ENCODE data around the gene TAF8. TPM values are rescaled to one million over a fixed set of nuclear protein-coding genes. Genes with fewer than 3 reads are reported as not detected.

Gene TAF8
- total and polyA plus RNA-seq, 10 of the 15 experiments (the other 5 are each of a cell fraction or from before 2014, with no cell fraction given), result 11.7 to 30.9 (median 19.9) TPM

DNA sequence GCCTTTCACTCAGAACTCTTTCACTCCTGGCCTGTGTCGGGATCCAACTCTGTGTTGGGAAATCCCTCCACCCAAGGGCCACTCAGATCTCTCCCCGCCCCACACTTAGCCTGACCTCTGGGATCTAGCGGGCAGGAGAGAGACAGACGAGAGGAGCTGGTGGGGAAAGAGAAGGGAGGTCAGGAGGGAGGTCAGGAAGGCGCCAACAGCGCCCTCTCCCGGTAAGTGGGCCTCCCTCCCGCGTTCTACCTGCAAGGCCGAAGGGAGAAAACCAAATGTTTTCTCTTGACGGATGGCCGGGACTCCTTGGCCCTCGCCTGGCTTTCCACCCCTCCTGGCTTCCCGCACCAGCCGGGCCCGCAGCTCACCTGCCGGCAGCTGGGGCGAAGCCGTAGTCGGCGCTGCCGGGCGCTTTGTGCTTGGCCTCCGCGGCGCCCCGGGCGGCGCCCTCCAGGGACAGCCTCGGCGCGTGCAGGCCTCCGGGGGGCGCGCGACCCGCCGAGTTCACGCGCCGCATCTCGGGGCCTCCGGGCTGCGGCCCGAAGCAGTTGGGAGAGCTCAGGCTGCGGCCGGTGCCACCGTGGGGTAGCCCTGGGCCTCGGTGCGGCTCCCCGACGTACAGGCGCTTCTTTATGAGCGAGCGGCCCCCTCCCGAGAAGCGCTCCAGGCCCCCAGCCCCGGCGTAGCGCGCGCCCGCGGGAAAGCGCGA is 53.9 kb downstream of the TAF8 start (continued):
- TF ChIP-seq, protein P1, sequence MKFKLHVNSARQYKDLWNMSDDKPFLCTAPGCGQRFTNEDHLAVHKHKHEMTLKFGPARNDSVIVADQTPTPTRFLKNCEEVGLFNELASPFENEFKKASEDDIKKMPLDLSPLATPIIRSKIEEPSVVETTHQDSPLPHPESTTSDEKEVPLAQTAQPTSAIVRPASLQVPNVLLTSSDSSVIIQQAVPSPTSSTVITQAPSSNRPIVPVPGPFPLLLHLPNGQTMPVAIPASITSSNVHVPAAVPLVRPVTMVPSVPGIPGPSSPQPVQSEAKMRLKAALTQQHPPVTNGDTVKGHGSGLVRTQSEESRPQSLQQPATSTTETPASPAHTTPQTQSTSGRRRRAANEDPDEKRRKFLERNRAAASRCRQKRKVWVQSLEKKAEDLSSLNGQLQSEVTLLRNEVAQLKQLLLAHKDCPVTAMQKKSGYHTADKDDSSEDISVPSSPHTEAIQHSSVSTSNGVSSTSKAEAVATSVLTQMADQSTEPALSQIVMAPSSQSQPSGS (IDR thresholded peaks at IDR 0.05; ENCODE audit: low read length), result no peak
- no peak for TF ChIP-seq ZZZ3 (IDR thresholded peaks at IDR 0.05; ENCODE audit: control insufficient read depth, insufficient read length, low read depth)
- peak; percentile 52; the same call in 1 of the 2 replicates for TF ChIP-seq YY1 (IDR thresholded peaks at IDR 0.05; ENCODE audit: low read depth, low read length)
- peak; percentile 72 for TF ChIP-seq IKZF1 (conservative IDR thresholded peaks at IDR 0.05)
- TF ChIP-seq CBFB (IDR thresholded peaks at IDR 0.05; ENCODE audit: low read depth), result no peak
- TF ChIP-seq, protein P2, sequence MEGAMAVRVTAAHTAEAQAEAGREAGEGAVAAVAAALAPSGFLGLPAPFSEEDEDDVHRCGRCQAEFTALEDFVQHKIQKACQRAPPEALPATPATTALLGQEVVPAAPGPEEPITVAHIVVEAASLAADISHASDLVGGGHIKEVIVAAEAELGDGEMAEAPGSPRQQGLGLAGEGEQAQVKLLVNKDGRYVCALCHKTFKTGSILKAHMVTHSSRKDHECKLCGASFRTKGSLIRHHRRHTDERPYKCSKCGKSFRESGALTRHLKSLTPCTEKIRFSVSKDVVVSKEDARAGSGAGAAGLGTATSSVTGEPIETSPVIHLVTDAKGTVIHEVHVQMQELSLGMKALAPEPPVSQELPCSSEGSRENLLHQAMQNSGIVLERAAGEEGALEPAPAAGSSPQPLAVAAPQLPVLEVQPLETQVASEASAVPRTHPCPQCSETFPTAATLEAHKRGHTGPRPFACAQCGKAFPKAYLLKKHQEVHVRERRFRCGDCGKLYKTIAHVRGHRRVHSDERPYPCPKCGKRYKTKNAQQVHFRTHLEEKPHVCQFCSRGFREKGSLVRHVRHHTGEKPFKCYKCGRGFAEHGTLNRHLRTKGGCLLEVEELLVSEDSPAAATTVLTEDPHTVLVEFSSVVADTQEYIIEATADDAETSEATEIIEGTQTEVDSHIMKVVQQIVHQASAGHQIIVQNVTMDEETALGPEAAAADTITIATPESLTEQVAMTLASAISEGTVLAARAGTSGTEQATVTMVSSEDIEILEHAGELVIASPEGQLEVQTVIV (IDR thresholded peaks at IDR 0.05; ENCODE audit: borderline replicate concordance, partially characterized antibody), result no peak
- TF ChIP-seq, protein P3, sequence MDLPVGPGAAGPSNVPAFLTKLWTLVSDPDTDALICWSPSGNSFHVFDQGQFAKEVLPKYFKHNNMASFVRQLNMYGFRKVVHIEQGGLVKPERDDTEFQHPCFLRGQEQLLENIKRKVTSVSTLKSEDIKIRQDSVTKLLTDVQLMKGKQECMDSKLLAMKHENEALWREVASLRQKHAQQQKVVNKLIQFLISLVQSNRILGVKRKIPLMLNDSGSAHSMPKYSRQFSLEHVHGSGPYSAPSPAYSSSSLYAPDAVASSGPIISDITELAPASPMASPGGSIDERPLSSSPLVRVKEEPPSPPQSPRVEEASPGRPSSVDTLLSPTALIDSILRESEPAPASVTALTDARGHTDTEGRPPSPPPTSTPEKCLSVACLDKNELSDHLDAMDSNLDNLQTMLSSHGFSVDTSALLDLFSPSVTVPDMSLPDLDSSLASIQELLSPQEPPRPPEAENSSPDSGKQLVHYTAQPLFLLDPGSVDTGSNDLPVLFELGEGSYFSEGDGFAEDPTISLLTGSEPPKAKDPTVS (IDR thresholded peaks at IDR 0.05; ENCODE audit: low read depth, low read length), result no peak
- TF ChIP-seq POLR2AphosphoS5 (IDR thresholded peaks at IDR 0.05; ENCODE audit: low read length), result no peak
- TF ChIP-seq ZNF24 (IDR thresholded peaks at IDR 0.05), result 0 out of 2 replicates have a peak, but pooled peaks have one; percentile 16
- no peak for TF ChIP-seq ASH2L (IDR thresholded peaks at IDR 0.05; ENCODE audit: borderline replicate concordance, low read depth)
- TF ChIP-seq MYB (IDR thresholded peaks at IDR 0.05; ENCODE audit: borderline replicate concordance, low read depth, low read length), result no peak
- TF ChIP-seq NR2C1 (IDR thresholded peaks at IDR 0.05), result peak; percentile 21; the same call in 1 of the 2 replicates
- no peak for TF ChIP-seq CEBPB (IDR thresholded peaks at IDR 0.05; ENCODE audit: borderline replicate concordance in 1 of 2, low read depth in 2 of 2, low read length in 2 of 2)
- TF ChIP-seq HCFC1 (IDR thresholded peaks at IDR 0.05; ENCODE audit: low read length), result no peak
- TF ChIP-seq SUPT20H (IDR thresholded peaks at IDR 0.05; ENCODE audit: borderline replicate concordance, control insufficient read depth, low read depth, low read length), result no peak
- no peak for TF ChIP-seq DPF2 (IDR thresholded peaks at IDR 0.05)
- TF ChIP-seq MXI1 (IDR thresholded peaks at IDR 0.05; ENCODE audit: low read depth, low read length), result no peak
- TF ChIP-seq, protein P4, sequence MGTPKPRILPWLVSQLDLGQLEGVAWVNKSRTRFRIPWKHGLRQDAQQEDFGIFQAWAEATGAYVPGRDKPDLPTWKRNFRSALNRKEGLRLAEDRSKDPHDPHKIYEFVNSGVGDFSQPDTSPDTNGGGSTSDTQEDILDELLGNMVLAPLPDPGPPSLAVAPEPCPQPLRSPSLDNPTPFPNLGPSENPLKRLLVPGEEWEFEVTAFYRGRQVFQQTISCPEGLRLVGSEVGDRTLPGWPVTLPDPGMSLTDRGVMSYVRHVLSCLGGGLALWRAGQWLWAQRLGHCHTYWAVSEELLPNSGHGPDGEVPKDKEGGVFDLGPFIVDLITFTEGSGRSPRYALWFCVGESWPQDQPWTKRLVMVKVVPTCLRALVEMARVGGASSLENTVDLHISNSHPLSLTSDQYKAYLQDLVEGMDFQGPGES (IDR thresholded peaks at IDR 0.05), result no peak
- TF ChIP-seq HDAC6 (IDR thresholded peaks at IDR 0.05; ENCODE audit: unreplicated experiment), result peak; percentile 65
- TF ChIP-seq SIX5 (IDR thresholded peaks at IDR 0.05; ENCODE audit: low read depth, low read length, severe bottlenecking), result no peak
- TF ChIP-seq ZSCAN29 (IDR thresholded peaks at IDR 0.05), result no peak
- no peak for TF ChIP-seq CBX3 (IDR thresholded peaks at IDR 0.05; ENCODE audit: borderline replicate concordance, low read depth)
- no peak for TF ChIP-seq ZBED1 (IDR thresholded peaks at IDR 0.05; ENCODE audit: borderline replicate concordance)
- no peak for TF ChIP-seq KDM1A (IDR thresholded peaks at IDR 0.05; ENCODE audit: borderline replicate concordance)

Data from GM12878 (cell line).